ENCODE measurements around the gene LSP1.

LSP1 gene

GRCh38 chr11:1926156-1927025 is 73.5 kb downstream of the LSP1 start:
- in situ Hi-C loops (cut with MboI; ENCODE audit: low sequenced_read_pairs, unreplicated experiment): no loop called here
- no peak for DNase-seq (ENCODE audit: low spot score)

DNA sequence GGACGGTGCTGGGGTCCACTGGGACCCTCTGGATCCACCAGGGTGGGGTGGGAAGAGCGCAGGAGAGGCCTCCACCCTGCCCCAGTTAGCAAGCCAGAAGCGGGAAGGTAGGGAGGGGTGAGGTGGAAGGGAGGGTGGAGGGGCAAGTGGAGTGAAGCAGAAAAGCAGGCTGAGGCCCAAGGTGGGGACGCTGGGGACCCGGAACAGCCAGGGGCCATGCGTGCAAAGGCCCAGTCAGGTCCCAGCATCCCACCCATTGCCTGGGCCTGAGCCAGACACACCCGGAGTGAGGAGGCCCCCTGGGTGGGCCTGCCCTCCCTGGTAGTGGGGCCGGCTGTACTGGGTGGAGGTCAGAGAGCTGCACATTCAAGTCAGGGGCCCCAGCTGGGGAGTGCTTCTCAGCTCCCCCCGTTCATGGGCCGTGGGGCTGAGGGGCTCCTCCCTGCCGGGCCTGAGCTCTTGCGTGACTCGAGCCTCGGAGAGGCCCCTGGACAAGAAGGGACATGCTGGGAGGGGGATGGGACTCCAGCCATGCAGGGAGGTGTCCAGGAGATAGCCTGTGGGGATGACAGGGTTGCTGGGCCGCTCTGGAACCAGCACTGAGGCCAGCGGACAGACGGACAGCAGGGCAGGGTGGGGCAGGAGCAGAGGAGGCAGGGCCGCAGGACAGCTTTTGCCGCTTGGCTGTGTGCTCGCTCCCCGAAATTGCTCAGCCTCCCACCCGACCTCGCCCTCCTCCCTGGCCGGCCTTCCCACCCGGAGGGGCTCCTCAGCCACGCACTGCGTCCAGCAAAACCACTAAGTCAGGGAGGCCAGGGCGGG is 74.4 kb downstream of the LSP1 start:
- DNase-seq (ENCODE audit: low spot score): no peak
- in situ Hi-C loops (cut with MboI; ENCODE audit: low sequenced_read_pairs, unreplicated experiment): no loop called here
- TF ChIP-seq, protein P1, sequence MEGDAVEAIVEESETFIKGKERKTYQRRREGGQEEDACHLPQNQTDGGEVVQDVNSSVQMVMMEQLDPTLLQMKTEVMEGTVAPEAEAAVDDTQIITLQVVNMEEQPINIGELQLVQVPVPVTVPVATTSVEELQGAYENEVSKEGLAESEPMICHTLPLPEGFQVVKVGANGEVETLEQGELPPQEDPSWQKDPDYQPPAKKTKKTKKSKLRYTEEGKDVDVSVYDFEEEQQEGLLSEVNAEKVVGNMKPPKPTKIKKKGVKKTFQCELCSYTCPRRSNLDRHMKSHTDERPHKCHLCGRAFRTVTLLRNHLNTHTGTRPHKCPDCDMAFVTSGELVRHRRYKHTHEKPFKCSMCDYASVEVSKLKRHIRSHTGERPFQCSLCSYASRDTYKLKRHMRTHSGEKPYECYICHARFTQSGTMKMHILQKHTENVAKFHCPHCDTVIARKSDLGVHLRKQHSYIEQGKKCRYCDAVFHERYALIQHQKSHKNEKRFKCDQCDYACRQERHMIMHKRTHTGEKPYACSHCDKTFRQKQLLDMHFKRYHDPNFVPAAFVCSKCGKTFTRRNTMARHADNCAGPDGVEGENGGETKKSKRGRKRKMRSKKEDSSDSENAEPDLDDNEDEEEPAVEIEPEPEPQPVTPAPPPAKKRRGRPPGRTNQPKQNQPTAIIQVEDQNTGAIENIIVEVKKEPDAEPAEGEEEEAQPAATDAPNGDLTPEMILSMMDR (IDR thresholded peaks at IDR 0.05; ENCODE audit: borderline replicate concordance, control extremely low read depth, extremely low read depth, insufficient read depth, missing control alignments): no peak

More at GRCh38 chr11:1926156-1927025, 73.5 kb downstream of the LSP1 start:
- TF ChIP-seq, protein P1 (IDR thresholded peaks at IDR 0.05; ENCODE audit: borderline replicate concordance, control extremely low read depth, extremely low read depth, insufficient read depth, missing control alignments): no peak

DNA sequence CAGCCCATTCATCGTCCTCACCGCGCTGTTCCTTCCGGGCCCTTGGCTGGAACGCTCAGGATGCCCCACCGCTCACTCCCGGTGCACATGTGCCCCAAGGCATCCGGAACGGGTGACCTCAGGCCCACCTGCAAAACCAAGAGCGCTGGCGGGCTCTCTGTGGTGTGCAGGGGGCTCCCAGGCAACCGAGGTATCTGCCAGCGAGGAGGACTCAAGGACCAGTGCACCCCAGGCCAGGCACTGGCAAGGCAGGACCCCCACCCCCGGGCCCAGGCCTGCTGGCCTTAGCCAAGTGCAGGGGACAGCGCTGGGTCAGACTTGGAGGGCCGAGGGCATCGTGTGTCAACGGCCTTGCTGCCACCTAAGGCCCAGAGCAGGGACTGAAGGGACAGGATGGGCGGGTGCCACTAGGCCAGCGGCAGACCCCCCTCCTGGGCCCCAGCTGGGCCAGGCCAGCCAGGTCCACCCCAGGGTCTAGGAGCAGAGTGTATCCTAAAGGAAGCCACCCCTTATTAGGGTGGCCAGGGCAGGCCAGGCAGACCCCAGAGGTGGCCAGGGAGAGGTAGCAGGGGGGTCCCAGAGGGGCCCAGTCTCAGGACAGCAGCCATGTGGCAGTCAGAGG is 75.1 kb downstream of the LSP1 start:
- TF ChIP-seq, protein P1 (IDR thresholded peaks at IDR 0.05; ENCODE audit: borderline replicate concordance, control extremely low read depth, extremely low read depth, insufficient read depth, missing control alignments): no peak
- no peak for DNase-seq (ENCODE audit: low spot score)
- in situ Hi-C loops (cut with MboI; ENCODE audit: low sequenced_read_pairs, unreplicated experiment): no loop called here

DNA sequence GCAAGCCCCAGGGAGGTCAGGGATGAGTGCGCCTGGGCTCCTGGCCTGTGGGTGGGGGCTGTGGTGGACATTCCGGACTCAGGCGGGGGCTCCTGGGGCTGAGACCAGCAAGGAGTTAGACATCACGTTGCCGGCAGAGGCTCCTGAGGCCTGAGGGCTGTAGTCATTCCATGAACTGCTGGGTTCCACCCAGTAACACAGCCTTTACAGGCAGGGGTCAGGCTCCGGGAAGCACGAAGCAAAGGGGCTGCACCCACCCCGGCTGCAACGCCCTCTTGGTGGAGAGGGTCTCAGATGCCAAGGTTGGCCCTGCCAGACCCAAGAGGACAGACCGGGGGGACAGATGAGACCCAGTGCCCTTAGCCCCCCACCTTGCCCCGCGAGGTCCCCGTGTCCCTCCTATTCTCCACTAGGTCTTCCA is 75.6 kb downstream of the LSP1 start:
- in situ Hi-C loops (cut with MboI; ENCODE audit: low sequenced_read_pairs, unreplicated experiment): no loop called here
- DNase-seq (ENCODE audit: low spot score): no peak
- TF ChIP-seq, protein P1 (IDR thresholded peaks at IDR 0.05; ENCODE audit: borderline replicate concordance, control extremely low read depth, extremely low read depth, insufficient read depth, missing control alignments): no peak

GRCh38 chr11:1928891-1929541 is 76.1 kb downstream of the LSP1 start:
- TF ChIP-seq, protein P1 (IDR thresholded peaks at IDR 0.05; ENCODE audit: borderline replicate concordance, control extremely low read depth, extremely low read depth, insufficient read depth, missing control alignments): no peak
- in situ Hi-C loops (cut with MboI; ENCODE audit: low sequenced_read_pairs, unreplicated experiment): no loop called here

More at GRCh38 chr11:1928891-1929541, 76.1 kb downstream of the LSP1 start:
- no peak for DNase-seq (ENCODE audit: low spot score)

Data from GM13976 (cell line).